Measurements from ENCODE around the gene XCR1. TPM values are rescaled to one million over a fixed set of nuclear protein-coding genes. Genes with fewer than 3 reads are reported as not detected.

XCR1 gene
- polyA plus RNA-seq, 1 experiment, result not detected

DNA sequence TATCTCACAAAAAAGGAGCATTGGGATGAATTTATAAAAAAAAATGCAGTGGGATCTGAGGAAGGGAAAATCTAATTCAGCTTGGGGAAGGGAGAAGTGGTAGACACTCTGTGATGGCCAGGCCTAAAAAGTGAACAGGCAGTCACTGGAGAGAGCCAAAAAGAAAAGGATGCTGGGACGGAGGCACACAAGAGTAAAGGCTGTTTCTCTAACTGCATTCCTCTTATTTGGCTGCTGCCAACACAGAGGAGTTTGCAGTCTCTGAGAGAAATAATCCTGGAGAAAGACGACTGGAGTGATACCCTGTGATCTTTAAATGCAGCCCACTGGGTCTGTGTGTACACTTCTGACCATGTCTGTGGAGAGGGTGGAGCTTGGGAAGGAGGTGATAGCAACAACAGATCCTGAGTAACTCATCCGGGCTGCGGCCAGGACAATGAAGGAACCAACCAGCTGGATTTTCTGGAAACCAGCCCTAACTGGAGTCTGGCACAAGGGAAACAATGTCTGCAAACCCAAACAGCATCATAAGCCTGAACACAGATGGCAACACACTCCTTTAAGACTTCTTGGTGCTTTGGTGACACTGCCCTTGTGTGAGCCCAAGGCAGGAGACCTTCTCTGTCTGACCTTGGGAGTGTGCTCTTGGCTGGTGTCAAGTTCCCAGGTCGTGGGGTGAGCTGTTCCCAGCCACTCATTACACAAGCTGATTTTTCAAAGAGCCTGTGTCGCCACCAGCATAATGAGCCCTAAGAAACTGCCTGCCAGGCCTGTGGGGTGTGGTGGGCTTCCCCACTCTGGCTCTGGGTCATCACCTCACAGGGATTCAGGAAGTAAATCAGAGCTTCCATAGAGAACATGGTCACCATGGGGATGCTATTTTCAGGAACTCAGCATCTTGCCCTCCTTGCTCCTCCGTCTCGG lies 39.7 kb downstream of the XCR1 start:
- Histone ChIP-seq H3K4me3 (ENCODE audit: low read depth, low read length) (no peak overlapping the region), H3K27me3 (ENCODE audit: control insufficient read depth, insufficient read depth, low read length) (no peaks in the 10 kb centered on the region), H3K36me3 (ENCODE audit: control insufficient read depth, insufficient read depth, low read length) (peaks cover 5% of the 10 kb centered on the region; the same call in 1 of the 2 replicates)
- ChIA-PET POLR2A (no interaction called here), CTCF (interaction anchor here (0.7 to 1.2 kb wide), 3 partner anchors 11 to 92 kb away, joined by 3 read pairs; no protein-coding TSS in a partner anchor)
- TF ChIP-seq, protein P1, sequence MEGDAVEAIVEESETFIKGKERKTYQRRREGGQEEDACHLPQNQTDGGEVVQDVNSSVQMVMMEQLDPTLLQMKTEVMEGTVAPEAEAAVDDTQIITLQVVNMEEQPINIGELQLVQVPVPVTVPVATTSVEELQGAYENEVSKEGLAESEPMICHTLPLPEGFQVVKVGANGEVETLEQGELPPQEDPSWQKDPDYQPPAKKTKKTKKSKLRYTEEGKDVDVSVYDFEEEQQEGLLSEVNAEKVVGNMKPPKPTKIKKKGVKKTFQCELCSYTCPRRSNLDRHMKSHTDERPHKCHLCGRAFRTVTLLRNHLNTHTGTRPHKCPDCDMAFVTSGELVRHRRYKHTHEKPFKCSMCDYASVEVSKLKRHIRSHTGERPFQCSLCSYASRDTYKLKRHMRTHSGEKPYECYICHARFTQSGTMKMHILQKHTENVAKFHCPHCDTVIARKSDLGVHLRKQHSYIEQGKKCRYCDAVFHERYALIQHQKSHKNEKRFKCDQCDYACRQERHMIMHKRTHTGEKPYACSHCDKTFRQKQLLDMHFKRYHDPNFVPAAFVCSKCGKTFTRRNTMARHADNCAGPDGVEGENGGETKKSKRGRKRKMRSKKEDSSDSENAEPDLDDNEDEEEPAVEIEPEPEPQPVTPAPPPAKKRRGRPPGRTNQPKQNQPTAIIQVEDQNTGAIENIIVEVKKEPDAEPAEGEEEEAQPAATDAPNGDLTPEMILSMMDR (IDR thresholded peaks at IDR 0.05; ENCODE audit: insufficient read depth, low read depth, low read length), result no peak
- DNase-seq (ENCODE audit: low read depth), result no peak

GRCh38 chr3:45986303-45986982 lies 40.8 kb downstream of the XCR1 start:
- DNase-seq (ENCODE audit: low read depth), result no peak
- Histone ChIP-seq H3K4me3 (ENCODE audit: low read depth, low read length) (no peak overlapping the region), H3K27me3 (ENCODE audit: control insufficient read depth, insufficient read depth, low read length) (no peaks in the 10 kb centered on the region), H3K36me3 (ENCODE audit: control insufficient read depth, insufficient read depth, low read length) (peaks cover 5% of the 10 kb centered on the region; the same call in 1 of the 2 replicates)
- TF ChIP-seq, protein P1 (IDR thresholded peaks at IDR 0.05; ENCODE audit: insufficient read depth, low read depth, low read length), result no peak
- ChIA-PET CTCF (interaction anchor here (0.8 to 1.2 kb wide), 3 partner anchors 14 to 93 kb away, joined by 3 read pairs; no protein-coding TSS in a partner anchor), POLR2A (interaction anchor here (0.7 kb wide), 1 partner anchor 103 kb away, joined by 3 read pairs; no protein-coding TSS in a partner anchor)

DNA sequence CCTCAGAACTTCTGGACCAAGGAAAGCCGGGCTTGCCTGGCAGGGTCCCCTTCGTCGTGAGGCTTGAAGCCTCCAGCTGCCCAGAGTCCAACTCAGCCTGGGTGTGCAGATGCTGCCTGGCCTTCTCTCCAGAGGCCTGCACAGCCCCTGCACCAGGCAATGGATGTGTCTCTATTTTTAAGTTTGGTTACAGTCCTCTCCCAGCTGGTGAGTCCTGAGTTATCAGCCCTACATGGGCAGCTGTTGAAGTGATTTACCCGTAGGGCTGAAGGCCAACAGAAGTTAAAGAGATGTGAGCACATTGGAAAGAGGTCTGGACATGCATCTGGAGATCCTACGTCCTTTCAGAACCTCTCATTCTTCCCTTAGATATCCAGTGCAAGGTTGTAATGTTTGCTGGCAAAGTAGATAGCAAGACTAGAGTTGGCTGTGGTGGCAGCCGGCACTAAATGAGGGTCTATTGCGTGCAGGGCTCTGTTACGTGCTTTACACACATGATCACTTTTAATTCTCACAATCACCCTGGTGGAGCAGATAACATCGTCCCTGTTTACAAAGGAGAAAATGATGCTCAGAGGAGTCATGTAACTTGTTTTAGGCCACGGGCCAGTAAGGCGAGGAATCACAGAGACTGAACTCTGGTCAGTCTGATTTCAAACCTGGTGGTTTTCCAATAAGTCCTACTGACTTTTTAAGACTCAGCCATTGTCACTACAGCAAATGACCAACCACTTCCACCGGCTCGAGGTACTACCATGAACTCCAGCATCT lies 41.6 kb downstream of the XCR1 start:
- no peak for DNase-seq (ENCODE audit: low read depth)
- Histone ChIP-seq H3K27me3 (ENCODE audit: control insufficient read depth, insufficient read depth, low read length) (no peaks in the 10 kb centered on the region), H3K4me3 (ENCODE audit: low read depth, low read length) (no peak overlapping the region), H3K36me3 (ENCODE audit: control insufficient read depth, insufficient read depth, low read length) (peaks cover 3% of the 10 kb centered on the region; the same call in 1 of the 2 replicates)
- CTCF ChIA-PET, result interaction anchor here (0.8 to 1.2 kb wide), 3 partner anchors 13 to 47 kb away, joined by 3 read pairs; no protein-coding TSS in a partner anchor
- TF ChIP-seq, protein P1 (IDR thresholded peaks at IDR 0.05; ENCODE audit: insufficient read depth, low read depth, low read length), result no peak
- POLR2A ChIA-PET, result interaction anchor here (0.7 kb wide), 1 partner anchor 104 kb away, joined by 3 read pairs; no protein-coding TSS in a partner anchor

DNA sequence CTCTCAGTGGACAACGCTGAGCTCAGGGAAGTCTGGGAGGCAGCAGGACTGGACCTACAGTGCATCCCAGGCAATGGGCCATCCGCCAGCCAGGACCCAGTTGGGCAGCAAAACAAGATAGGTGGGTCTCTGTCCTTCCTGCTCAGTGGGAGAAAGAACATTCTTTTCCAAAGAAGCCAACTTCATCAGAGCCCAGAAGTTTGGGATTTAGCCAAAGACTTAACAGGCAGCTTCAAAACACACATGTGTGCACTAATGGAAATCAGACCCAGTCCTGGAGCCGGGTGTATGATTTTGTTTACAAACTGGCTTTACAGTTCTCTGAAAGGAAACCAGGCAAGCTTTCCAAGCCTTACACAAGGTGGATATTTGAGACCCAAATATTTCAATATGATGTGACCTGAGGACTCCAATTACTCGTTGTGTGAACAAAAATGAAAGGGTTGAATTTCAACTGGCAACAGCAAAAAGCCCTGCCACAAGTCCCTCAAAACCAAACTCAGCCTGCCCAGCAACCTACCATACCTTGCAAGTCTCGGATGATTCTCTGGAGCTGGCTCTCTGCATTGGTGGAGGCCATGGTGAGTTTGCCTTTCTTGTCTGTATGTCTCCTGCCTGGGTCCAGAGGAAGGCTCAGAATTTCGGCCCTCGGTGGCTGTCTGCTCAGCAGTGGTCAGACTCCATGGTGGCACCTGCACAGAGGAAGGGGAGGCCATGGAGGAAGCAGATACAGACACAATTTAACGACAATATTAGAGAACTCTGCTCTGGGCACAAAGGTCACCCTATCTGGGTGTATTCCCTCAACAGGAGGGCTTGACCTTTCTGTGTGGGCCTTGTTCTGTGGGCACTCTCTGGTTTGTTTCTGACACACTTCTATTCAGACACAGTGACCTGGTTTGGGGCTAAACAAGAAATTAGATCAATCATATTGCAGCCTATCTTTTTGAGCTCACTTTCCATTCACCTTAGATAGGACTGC lies 42.7 kb downstream of the XCR1 start:
- CTCF ChIA-PET, result interaction anchor here (1.2 to 1.3 kb wide), 2 partner anchors 45 to 46 kb away, joined by 3 to 4 read pairs; no protein-coding TSS in a partner anchor

More for the DNA sequence above, 42.7 kb downstream of the XCR1 start:
- TF ChIP-seq, protein P1 (IDR thresholded peaks at IDR 0.05; ENCODE audit: insufficient read depth, low read depth, low read length), result no peak
- Histone ChIP-seq H3K36me3 (ENCODE audit: control insufficient read depth, insufficient read depth, low read length) (peaks cover 3% of the 10 kb centered on the region; the same call in 1 of the 2 replicates), H3K27me3 (ENCODE audit: control insufficient read depth, insufficient read depth, low read length) (no peaks in the 10 kb centered on the region), H3K4me3 (ENCODE audit: low read depth, low read length) (no peak overlapping the region)
- POLR2A ChIA-PET, result no interaction called here
- no peak for DNase-seq (ENCODE audit: low read depth)

All from BJ (cell line).